C1 segment of cervical spinal cord (tissue), 14 donors: ENCODE results near the gene SGMS2.
A peak's percentile ranks its signal among the peaks of the same experiment; 100 is the strongest.
"Not testable (repeated sequence)": the region's sequence is repeated elsewhere in the genome, so short reads cannot be mapped to it uniquely, and the experiment has no call there.

Experiments used
- DNase-seq, 14 donors: peaks; one replicate each; lab custom pipeline; 2025; lab: John Stamatoyannopoulos, UW

The SGMS2 gene

DNA sequence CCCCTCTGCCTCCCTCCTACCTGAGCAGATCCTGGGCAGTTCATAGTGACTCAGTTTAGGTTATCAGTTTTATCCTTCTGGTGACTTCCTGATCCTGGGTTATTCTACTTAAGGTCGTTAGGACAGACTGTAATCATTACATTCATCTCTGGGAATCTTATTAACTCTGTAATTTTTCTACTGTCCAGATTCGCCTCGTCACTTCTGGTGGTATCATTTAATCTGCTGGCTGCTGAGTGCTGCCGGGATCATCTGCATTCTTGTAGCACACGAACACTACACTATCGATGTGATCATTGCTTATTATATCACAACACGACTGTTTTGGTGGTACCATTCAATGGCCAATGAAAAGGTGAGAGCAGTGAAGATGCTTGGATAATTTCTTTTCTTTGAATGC lies 83.6 kb downstream of the SGMS2 start:
- no peak for DNase-seq

DNA sequence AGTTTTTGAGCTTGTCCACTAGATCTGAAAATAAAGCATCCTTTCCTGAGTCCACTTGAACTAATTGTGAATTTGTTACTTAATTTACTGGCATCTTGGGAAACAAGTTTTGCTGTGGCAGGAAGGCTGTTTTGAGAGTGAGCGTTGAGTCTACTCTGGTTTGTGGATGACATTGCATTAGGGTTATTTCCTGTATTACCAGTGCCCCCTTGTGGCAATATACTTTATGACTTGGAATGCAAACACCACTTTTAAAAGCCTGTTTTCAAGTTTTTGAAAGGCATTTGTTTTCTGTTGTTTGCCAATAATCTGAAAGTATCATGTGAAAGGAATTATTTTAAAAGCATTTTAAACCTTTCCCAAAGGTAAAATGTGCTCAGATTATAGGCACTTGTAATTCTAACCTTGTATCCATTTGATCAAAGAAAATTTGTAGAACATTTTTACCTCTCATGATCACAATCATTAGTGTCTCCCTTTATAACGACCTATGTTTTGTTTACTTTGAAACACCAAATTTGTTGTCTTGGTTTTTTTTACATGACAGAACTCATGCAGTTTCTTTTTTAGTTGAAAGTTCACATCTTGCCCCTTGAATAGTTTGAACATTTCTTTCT lies 88.7 kb downstream of the SGMS2 start:
- peak in 2 of 14 donors; percentile 17 to 47 for DNase-seq

DNA sequence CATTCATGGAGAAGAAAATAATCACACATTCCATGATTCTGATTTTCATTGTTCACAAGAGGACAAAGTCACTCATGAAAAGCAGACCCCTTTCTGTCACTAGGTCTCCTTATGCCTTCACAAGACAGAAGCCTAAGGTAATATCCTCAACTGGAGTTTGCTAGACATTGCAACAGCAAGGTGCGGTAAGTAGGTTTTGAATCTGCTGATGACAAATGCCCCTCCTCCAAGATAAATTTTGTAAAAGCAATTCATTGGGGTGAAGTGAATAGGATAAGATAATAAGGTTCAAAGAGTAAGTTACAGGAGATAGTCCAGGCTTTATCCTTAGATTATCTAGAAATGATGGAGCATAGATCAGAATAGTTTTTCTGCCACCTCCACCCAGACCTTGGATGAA lies 90.5 kb downstream of the SGMS2 start:
- DNase-seq = no peak

DNA sequence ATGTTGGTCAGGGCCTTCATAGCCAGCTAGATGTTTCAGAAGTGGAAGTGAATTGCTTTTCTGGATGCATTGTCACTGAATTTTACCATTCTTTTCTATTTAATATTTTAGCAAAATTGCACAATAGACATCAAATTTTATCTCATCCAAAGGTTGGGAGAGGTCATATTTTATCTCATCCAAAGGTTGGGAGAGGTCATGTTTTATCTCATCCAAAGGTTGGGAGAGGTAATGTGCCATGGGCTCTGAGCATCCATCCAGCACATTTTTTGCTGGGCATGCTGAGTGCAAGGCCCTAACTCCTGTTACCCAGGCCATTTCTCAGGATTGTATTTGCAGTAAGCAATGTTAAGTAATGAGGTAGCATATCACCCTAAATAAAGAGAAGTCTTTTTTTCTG lies 91.9 kb downstream of the SGMS2 start:
- no peak for DNase-seq

DNA sequence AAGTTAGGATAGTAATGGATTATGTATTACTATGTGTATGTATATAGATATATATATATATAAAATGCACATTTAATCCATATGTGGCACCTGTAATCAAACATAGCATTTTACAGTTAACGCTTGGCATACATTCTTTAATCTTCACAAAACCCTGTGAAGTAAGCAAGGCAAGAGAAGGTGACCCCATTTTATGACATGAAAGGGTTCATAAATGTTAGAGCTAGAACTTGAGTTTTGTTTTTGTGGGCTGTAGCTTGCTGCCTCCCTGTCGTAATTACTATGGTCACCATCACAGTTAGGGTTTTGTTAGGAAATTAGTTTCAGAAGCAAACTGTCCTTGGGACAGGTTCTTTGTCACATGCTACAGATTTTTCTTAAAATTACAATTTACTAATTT lies 92.8 kb downstream of the SGMS2 start:
- DNase-seq = no peak

DNA sequence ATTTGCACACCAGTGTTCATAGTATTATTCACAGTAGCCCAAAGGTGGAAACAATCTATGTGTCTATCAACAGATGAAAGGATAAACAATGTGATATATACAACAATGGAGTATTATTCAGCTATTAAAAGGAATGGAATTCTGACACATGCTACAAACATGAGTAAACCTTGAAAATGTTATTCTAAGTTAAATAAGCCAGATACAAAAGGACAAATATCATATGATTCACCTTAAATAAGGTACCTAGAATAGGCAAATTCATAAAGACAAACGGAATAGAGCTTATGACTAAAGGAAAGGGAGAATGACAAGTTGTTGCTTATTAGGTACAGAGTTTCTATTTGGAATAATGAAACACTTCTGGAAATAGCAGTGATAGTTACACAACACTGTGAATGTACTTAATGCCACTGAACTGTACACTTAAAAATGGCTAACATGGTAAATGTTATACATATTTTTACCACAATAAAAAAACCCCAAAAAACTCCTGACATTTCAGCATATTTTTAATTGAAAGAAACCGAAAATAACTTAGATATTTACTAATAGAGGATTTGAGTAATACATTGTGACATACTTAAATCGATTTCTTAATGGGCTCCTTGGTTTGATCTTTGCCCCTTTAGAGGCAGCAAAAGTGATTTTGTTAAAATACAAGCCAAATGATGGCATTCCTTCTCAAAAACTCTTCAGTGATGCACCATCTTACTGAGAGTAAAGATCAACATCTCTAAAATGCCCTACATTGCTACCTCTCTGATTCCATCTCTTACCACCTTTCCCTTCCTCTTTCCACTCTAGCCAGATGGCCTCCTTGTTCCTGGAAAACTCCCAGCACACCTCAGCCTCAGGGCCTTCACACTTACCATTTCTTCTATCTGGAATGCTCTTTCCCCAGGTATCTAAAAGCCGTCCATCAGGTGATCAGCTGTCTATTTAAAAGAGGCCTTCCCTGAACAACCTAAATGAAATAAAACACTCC lies 98.0 kb downstream of the SGMS2 start:
- no peak for DNase-seq

DNA sequence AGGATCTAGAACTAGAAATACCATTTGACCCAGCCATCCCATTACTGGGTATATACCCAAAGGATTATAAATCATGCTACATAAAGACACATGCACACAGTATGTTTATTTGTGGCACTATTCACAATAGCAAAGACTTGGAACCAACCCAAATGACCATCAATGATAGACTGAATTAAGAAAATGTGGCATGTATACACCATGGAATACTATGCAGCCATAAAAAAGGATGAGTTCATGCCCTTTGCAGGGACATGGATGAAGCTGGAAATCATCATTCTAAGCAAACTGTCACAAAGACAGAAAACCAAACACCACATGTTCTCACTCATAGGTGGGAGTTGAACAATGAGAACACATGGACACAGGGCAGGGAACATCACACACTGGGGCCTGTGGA lies 101.0 kb downstream of the SGMS2 start:
- not testable (repeated sequence) for DNase-seq

DNA sequence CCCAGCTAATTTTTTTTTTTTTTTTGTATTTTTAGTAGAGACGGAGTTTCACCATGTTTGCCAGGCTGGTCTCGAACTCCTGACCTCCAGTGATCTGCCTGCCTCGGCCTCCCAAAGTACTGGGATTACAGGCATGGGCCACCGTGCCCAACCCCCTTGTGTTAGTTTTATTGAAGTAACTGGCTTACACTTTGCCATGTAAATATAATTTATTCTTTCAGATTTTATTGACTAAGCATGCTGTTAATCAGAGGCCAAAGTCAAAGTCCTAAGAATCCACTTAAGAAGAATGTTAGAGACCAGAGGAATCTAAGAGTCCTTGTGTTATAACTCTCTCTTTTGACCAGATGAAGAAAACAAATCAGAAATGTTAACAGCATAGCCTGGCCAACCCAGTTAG lies 102.1 kb downstream of the SGMS2 start:
- not testable (repeated sequence) for DNase-seq

DNA sequence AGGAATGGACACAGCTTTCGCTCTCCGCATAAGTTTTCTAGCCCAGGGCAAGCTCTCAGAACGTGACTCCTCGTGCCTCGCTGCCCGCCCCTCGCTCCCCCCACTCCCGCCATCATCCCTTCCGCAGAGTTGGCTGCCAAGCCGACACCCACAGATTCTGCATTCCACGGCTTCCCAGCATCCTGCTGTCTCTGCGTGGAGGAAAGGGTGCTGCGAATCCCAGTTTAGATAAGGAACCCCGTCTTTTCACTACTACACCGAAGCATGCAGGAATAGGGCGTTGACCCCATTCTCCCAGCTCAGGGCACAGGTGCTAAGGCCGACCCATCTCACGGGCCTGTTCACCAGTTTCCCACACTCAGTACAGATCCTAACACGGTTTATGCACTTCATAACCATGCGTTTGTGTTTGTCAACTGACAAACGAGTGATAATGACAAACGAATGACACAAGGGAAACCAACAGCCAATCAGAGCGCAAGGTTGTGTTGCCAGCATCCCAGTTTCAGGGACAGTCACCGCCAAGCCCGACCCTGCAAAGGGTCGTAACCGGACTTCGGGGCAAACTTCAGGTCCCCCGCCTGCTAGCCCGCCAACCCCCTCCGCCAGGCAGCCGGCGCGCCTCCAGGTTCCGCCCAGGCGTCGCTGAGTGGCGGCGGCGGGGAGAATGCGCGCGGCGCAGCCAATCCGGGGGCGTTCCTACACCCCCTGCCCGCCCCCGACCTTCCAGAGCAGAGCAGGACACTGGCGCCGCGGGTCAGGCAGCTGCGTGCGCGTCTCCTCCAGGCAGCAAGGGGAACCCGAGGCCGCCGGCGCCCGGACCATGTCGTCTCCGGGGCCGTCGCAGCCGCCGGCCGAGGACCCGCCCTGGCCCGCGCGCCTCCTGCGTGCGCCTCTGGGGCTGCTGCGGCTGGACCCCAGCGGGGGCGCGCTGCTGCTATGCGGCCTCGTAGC lies 106.4 kb downstream of the SGMS2 start, which contains the start of gene CYP2U1:
TSS of gene CYP2U1 (plus strand) at position 729 of the 954 bp plus-strand sequence. CDS start at position 824, 95 bp downstream.
- DNase-seq = peak; percentile 19 to 90 (median 80)

DNA sequence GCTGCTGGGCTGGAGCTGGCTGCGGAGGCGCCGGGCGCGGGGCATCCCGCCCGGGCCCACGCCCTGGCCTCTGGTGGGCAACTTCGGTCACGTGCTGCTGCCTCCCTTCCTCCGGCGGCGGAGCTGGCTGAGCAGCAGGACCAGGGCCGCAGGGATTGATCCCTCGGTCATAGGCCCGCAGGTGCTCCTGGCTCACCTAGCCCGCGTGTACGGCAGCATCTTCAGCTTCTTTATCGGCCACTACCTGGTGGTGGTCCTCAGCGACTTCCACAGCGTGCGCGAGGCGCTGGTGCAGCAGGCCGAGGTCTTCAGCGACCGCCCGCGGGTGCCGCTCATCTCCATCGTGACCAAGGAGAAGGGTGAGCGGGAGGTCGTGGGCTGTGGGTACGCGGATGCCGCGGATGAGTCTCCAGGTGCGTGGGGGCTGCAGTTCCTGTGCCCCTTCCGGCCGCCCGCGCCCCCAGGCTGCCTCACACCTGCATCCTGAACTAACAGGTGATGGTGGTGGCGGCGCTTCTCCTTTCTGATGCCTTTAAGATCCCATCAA lies 107.1 kb downstream of the SGMS2 start:
- DNase-seq = peak in 8 of 14 donors; percentile 30 to 62 (median 50)

DNA sequence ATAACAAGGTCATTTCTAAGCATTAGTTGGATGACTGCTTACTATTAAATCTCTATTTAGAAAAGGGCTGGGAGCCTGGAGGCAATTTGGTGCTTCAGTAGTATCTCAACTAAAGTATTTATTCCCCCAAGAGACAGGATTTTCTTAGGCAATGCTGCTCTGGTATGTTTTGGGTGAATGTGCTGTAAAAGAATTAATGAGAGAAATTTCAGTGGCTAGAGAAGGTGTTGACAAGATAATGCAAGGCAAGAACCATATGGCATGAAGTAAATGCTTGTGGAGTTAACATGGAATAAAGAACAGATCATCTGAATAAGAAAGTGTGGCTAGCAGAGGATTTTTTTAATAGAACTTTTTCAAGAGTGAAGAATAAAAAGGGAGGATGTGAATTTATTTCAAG lies 110.5 kb downstream of the SGMS2 start:
- DNase-seq = no peak

DNA sequence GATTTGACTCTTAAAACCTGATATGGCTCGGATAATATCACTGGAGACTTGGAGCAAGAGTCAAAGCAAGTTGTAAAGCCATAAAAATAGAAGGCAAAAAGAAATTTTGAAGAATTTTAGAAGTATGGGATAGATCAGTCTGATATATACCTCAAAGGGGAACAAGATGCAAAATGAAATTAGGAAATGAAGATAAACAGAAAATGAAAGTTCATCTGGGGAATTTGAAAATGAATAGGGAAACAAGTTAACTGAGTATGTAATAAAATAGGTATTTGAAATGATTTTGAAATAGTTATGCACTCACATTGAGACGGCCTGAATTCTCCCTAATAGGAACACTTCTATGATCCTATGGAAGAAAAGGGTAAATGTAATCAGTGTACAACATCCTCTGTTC lies 112.3 kb downstream of the SGMS2 start:
- DNase-seq = no peak

DNA sequence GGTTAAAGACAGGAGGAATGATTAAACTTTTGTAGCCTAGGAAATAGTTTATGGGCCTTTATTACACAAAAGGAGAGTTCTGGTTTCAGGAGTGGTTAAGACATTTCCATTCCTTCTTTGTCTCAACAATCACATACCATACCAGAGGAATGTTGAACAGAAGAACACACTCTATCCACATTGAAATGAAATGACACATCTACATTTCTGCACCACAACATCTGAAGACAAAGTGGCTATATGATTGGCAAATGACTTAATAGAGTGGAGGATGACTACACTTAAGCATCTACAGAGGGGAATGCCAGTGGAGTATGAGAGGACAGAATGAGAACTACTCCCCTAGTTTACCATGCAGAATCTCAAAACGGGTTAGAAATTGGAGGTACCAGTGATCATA lies 114.6 kb downstream of the SGMS2 start:
- no peak for DNase-seq

DNA sequence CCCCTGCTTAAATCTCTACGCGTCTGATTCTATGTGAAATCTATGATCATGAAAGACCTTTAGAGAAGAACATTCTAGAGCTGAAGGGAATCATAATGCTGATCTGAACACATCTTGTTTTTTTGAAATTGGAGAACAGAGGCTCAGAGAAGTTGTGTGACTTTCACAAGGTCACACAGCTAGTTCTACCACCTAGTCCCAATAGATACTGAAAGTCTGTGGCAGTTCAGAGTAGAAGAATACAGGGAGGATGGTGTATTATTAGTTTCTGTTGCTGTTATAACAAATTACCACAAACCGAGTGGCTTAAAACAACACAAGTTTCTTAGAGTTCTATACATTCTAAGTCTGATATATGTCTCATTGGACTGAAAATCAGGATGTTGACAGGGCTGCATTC lies 121.1 kb downstream of the SGMS2 start:
- no peak for DNase-seq

DNA sequence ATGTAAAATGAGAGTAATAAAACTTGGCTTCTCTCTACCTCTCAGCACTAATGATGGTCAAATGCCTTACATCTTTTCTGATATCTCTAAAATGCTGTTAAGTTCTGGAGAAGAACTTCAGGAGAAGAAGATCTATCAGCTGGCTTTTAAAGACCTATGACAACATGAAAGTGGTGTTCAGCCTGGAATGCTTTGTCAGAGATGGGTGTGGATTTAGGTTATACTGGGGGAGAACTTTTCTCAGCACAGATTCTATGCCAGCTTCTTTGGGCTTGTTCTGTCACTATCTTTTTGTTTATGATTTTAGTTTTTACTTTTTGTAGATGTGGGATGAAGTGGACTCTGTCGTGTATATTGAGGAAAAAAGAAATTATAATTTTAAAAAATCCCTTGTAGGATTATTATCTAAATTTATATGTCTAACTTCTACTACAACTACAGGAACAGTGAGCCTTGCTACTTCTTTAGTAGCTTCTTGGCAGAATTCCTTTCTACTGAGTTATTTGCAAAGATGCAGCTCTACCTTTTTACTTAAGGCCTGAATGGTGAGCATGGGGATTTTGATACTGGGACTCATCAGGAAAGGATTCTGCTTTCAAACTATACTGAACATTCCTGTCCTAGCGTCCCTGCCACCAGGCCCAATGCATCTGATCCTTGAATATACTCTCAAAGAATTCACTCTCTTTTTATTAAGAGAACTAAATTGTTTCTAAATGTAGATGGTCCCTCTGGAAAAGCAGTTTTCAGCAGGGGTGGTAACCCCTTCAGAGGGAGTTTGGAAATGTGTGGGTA lies 126.2 kb downstream of the SGMS2 start:
- DNase-seq = no peak

DNA sequence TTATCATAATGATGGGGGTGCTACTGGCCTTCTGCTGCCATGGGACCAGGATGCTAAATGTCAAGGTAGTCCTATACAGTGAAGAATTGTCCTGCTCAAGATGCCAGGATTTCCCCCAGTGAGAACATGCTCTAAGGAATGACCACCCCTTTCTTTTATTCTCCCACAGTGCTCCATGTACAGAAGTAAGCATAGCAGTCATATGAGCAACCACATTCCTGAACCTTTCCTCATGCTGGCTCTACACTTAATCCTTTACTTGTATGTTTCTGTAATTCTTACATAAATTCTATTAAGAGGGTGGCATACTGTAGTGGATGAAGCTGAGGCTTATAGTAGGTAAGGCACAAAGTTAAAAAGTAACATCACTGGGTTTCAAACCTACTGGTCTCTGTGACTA lies 126.8 kb downstream of the SGMS2 start:
- no peak for DNase-seq

DNA sequence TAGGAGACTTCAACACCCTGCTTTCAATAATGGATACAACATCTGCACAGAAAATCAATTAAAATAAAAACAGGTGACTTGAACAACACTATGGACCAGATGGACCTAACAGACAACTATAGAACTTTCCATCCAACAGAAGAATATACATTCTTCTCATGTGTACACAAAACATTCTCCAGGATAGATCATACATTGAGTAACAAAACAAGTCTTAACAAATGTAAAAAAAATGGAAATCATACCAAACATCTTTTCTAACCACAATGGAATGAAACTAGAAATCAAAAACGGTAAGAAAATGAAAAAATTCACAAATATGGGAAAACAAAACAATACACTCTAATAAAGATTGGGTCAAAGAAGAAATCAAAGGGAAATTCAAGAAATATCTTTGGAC lies 131.3 kb downstream of the SGMS2 start:
- DNase-seq = no peak
